GM12801 (cell line): ENCODE measurements around the gene PASK.

Experiments
- TF ChIP-seq, protein P1 (sequence below): IDR thresholded peaks from one replicate; pipeline ENCODE4 v1.5.1; 2011; ENCODE audit warnings: control low read depth; ENCODE audit not compliant: insufficient read length; ENCODE audit errors: extremely low read depth

Gene PASK

DNA sequence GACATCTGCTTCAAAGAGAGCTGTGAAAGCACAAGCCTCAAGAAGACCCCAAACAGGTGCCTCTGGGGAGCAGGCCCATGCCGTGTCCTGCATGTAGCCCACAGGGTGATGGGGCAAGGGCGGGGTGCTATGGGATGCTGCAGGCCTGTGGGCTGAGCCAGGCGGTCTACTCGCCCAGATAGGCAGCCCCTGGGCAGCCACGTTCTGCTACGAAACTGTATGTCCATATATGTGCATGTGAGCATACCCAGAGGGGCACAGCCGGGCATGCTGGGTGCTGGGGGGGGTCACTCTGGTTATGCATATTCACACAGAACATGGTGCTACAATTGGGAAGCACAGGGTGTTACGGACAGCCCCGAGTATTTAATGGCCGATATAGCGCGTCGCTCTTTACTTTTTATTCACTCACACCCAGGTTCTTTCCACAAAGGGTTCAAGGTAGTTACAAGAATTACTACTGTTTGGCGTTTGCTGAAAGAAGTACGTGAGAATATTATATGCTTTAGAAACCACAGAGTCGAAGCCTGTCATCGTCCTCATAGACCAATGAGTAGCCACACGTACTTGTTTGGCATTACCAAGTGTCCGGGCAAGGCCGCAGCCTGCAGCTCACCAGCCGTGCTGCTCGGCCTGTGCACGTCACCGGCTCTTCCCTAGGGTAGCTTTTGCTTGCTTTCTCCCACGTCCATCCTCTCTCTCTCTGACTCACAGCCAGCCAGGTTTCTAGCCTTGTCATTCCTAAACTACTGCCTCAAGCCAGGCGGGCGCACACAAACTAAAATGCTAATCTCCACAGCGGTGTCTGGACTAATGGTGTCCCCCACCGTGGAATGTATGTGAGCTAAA is 61.6 kb downstream of the PASK start:
- TF ChIP-seq, protein P1, sequence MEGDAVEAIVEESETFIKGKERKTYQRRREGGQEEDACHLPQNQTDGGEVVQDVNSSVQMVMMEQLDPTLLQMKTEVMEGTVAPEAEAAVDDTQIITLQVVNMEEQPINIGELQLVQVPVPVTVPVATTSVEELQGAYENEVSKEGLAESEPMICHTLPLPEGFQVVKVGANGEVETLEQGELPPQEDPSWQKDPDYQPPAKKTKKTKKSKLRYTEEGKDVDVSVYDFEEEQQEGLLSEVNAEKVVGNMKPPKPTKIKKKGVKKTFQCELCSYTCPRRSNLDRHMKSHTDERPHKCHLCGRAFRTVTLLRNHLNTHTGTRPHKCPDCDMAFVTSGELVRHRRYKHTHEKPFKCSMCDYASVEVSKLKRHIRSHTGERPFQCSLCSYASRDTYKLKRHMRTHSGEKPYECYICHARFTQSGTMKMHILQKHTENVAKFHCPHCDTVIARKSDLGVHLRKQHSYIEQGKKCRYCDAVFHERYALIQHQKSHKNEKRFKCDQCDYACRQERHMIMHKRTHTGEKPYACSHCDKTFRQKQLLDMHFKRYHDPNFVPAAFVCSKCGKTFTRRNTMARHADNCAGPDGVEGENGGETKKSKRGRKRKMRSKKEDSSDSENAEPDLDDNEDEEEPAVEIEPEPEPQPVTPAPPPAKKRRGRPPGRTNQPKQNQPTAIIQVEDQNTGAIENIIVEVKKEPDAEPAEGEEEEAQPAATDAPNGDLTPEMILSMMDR, result no peak

DNA sequence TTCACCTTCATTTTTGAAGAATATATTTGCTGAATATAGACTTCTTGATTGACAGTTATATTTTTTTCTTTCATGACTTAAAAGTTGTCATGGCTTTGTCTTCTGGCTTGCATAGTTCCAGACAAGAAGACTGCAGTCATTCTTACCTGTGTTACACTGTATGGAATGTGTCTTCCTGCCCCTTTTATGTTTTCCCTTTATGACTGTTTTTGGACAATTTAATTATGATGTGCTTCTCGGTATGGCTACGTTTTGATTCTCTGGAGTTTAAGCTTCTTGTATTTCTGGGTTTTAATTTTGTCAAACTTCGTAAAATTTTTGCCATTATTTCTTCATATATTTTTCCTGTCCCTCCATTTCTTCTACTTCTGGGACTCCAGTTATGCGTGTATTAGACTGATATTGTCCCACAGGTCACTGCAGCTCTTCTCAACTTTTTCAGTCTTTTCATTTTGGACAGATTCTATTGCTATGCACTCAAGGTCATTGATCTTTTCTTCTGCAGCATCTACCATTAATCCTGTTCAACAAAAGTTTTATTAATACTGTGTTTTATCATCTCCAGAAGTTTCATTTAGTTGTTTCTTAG is 64.3 kb downstream of the PASK start:
- TF ChIP-seq, protein P1, result no peak

DNA sequence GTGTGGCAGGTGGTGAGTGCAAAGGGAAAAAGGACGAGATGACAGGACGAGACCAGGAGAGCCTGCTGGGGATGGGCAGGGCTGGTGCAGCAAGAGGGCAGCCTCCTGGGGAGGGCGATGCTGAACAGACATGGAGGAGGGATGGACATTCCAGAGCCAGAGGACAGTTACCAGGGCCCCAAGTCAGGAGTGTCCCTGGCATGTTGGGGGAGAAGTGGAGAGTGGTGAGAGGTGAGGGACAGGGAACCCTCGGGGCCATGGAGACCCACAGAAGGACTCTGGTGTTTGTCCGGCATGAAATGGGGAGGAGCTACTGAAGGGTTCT is 66.2 kb downstream of the PASK start:
- TF ChIP-seq, protein P1, result no peak

DNA sequence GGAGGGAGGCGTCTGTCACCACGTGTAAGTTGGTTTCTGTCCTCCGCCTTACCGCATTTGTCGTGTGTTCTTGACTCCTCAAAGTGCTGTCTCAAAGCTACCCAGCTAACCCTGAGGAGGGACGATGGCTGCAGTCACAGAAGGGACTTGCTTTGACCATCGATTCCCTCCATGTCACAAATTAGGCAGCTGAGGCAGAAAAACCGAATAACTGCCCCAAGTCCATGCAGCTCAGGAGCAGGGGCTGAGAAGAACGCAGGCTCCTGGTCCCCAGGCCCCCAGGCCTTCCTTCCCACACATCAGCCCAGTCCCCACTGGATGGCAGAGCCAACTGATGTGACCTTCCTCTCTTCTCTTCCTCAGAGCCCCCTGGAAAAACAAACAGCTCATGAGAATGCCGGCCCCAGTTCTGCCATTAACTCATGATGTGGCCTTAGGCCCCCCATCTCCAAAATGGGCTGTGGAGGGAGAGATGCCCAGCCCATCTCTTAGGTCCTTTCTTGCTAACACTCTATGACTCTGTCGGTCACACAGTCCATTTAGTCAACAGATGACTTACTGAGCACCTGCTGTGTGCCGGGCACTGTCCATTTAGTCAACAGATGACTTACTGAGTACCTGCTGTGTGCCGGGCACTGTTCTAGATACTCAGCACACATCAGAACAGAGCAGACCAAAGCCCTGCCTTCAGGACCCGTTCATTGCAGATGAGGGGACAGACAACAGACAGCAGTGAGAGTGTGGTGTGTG is 66.8 kb downstream of the PASK start:
- TF ChIP-seq, protein P1, result no peak

DNA sequence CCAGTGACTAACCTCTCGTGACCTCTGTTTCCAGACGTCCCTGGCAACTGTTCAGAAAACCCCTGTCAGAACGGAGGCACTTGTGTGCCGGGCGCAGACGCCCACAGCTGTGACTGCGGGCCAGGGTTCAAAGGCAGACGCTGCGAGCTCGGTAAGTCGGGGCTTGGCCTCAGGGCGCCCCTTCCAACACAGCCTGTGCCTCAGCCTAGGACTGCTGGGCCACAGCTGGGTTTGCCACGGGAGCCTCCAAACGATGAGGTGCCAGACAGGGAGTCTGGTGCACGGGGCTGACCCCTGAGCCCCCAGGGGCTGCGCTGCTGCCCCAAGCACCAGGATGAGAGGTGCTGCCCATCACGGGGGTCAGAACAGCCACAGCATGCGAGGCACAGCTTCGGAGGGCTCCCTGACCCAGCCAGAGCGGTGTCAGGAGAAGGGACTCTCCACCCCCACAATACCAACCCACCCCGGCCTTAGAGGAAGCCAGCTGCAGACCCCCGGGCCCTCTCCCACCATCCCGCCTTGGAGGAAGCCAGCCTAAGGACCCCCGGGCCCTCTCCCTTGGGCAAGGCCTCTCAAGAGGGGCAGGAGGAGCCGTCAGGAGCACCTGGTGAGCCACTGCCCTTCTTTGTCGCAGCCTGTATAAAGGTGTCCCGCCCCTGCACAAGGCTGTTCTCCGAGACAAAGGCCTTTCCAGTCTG is 67.5 kb downstream of the PASK start:
- TF ChIP-seq, protein P1, result no peak

DNA sequence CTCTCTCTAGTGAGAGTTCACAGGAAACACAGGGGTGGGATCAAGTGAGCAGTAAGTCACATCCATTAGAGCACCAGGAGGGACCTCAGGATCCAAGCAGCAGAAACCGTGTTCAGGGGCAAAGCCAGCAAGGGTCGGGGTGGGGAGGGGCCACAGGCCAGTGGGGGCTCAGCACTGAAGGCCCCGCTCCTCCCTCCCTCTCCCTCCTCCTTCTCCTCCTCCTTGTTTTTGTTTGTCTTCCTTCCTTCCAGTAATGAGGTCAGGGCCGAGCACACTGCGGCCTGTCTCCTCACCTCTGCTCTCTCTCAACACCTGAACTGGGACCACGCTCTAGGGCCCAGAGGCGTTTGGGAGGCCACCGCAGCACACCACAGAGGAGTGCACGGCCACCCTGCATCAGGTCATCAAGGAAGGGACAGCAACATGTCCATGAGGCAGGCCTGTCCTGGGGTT is 68.1 kb downstream of the PASK start:
- TF ChIP-seq, protein P1, result no peak

DNA sequence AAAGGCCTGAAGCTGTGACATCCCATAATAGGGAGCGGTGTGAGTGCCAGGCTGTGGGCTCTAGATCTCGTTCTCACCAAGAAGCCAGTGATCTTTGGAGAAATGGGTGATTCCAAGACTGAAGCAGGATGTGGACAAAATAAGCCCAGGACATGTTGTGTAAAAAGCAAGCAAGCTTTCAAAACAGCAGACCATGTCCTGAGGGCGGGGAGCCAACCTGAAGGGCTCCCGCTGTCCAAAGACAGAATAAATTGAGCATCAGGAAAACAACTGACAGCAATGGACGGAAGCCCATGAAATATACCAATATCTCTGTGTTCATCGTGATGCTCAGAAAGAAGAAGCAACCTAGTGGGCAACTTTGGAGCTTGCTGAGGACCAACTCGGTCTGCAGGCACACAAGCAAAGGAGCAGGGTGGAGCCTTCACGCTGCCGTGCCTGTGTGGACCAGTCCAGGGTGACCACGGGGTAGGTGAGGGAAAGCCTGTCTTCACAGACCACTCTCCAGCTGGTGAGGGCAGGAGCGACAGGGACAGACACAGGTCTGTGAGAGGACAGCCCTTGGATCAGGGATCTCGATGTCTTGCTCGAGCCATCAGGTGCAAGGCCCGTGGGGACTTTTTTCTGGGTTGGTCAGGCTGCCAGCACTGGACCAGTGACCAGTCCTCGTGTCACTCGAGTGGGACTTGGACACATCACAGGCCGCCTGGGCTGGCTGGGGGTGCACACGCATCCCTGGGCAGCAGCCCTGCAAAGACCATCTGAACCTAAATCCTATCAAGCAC is 68.7 kb downstream of the PASK start:
- TF ChIP-seq, protein P1, result no peak
